Subcutaneous adipose tissue (tissue), 4 donors: ENCODE data around the gene PSD2. TPM values are rescaled to one million over a fixed set of nuclear protein-coding genes. Genes with fewer than 3 reads are reported as not detected.

Experiments used
- CTCF ChIP-seq: fragments of 450-650 bp; IDR thresholded peaks from one replicate; pipeline ENCODE4 v1.5.1; 2016; ENCODE audit warnings: low read depth, mild to moderate bottlenecking, control low read depth, antibody characterized with exemption, moderate library complexity
- total RNA-seq, 4 donors: library from RNA; depleted of rRNA; stranded (reverse); fragments of >200 nt; gene quantifications; one replicate each; pipeline ENCODE4 v1.1.0, GENCODE V29; 2016

PSD2 gene
- total RNA-seq, 4 donors from 2014 or later, result 0.17 TPM; not detected in 3

- no peak for TF ChIP-seq CTCF
These were observed 53.0 kb downstream of the PSD2 start for GRCh38 chr5:139848508-139849100.

- TF ChIP-seq CTCF, result no peak
These were observed 53.9 kb downstream of the PSD2 start for GRCh38 chr5:139849501-139849900.

GRCh38 chr5:139849942-139850341 lies 54.3 kb downstream of the PSD2 start:
- TF ChIP-seq CTCF, result no peak

GRCh38 chr5:139850423-139851016 lies 54.9 kb downstream of the PSD2 start:
- TF ChIP-seq CTCF, result no peak

- no peak for TF ChIP-seq CTCF
These were observed 56.0 kb downstream of the PSD2 start for GRCh38 chr5:139851558-139851957.

GRCh38 chr5:139852696-139853095 lies 57.1 kb downstream of the PSD2 start:
- no peak for TF ChIP-seq CTCF

- TF ChIP-seq CTCF, result no peak
These were observed 58.5 kb downstream of the PSD2 start for GRCh38 chr5:139854029-139854605.
